ENCODE results near the gene PTPRZ1. TPM values are rescaled to one million over a fixed set of nuclear protein-coding genes. Genes with fewer than 3 reads are reported as not detected.
A peak's percentile ranks its signal among the peaks of the same experiment; 100 is the strongest.

The PTPRZ1 gene
- total RNA-seq, 1 experiment from 2014 or later: 0.58 TPM

GRCh38 chr7:121945480-121946236 lies 72.7 kb downstream of the PTPRZ1 start:
- no TSS peak for BruUV-seq (replicated peaks)
- Histone ChIP-seq H3K4me1 (ENCODE audit: insufficient read depth, low read length, poor library complexity, severe bottlenecking) (peaks cover 16% of the 10 kb centered on the region), H3K36me3 (ENCODE audit: insufficient read depth, low read length, poor library complexity, severe bottlenecking) (no peaks in the 10 kb centered on the region), H3K4me3 (ENCODE audit: low read depth, low read length, poor library complexity, severe bottlenecking) (no peak overlapping the region), H3K27ac (ENCODE audit: low read depth, low read length, poor library complexity, severe bottlenecking) (no peak overlapping the region), H3K9me3 (ENCODE audit: low read depth, low read length, poor library complexity, severe bottlenecking) (no peaks in the 10 kb centered on the region), H3K27me3 (replicated peaks; ENCODE audit: insufficient read depth, low read depth, low read length, poor library complexity) (peaks cover 5% of the 10 kb centered on the region)
- intact Hi-C loops (cut with micrococcal nuclease; ENCODE audit: unreplicated experiment): no loop called here
- DNase-seq (ENCODE audit: low spot score): peak; percentile 16
- ChIA-PET POLR2A (ENCODE audit: low non-redundant PET) (no interaction called here), CTCF (interaction anchor here (0.7 kb wide), 1 partner anchor 49 kb away, joined by 3 read pairs; no protein-coding TSS in a partner anchor)
- TF ChIP-seq EZH2 (IDR thresholded peaks at IDR 0.05; ENCODE audit: borderline replicate concordance, low read depth, low read length, poor library complexity, severe bottlenecking) (no peak), CTCF (conservative IDR thresholded peaks at IDR 0.05; ENCODE audit: low read depth, low read length) (no peak)

GRCh38 chr7:121953164-121953563 lies 80.2 kb downstream of the PTPRZ1 start:
- ChIA-PET CTCF (no interaction called here), POLR2A (ENCODE audit: low non-redundant PET) (no interaction called here)
- no peaks in the 10 kb centered on the region for H3K36me3 ChIP-seq (ENCODE audit: insufficient read depth, low read length, poor library complexity, severe bottlenecking)
- H3K27ac ChIP-seq (ENCODE audit: low read depth, low read length, poor library complexity, severe bottlenecking): no peak overlapping the region
- no peak overlapping the region for H3K4me3 ChIP-seq (ENCODE audit: low read depth, low read length, poor library complexity, severe bottlenecking)
- intact Hi-C loops (cut with micrococcal nuclease; ENCODE audit: unreplicated experiment): no loop called here
- no peak for DNase-seq (ENCODE audit: low spot score)
- no TSS peak for BruUV-seq (replicated peaks)
- peaks cover 12% of the 10 kb centered on the region for H3K27me3 ChIP-seq (replicated peaks; ENCODE audit: insufficient read depth, low read depth, low read length, poor library complexity)
- no peaks in the 10 kb centered on the region for H3K4me1 ChIP-seq (ENCODE audit: insufficient read depth, low read length, poor library complexity, severe bottlenecking)
- H3K9me3 ChIP-seq (ENCODE audit: low read depth, low read length, poor library complexity, severe bottlenecking): no peaks in the 10 kb centered on the region
- TF ChIP-seq EZH2 (IDR thresholded peaks at IDR 0.05; ENCODE audit: borderline replicate concordance, low read depth, low read length, poor library complexity, severe bottlenecking) (no peak), CTCF (conservative IDR thresholded peaks at IDR 0.05; ENCODE audit: low read depth, low read length) (no peak)

- intact Hi-C loops (cut with micrococcal nuclease; ENCODE audit: unreplicated experiment): no loop called here
- H3K27ac ChIP-seq (ENCODE audit: low read depth, low read length, poor library complexity, severe bottlenecking): no peak overlapping the region
- H3K36me3 ChIP-seq (ENCODE audit: insufficient read depth, low read length, poor library complexity, severe bottlenecking): no peaks in the 10 kb centered on the region
- ChIA-PET CTCF (no interaction called here), POLR2A (ENCODE audit: low non-redundant PET) (no interaction called here)
- no peak for DNase-seq (ENCODE audit: low spot score)
- H3K9me3 ChIP-seq (ENCODE audit: low read depth, low read length, poor library complexity, severe bottlenecking): no peaks in the 10 kb centered on the region
- no peaks in the 10 kb centered on the region for H3K4me1 ChIP-seq (ENCODE audit: insufficient read depth, low read length, poor library complexity, severe bottlenecking)
- H3K27me3 ChIP-seq (replicated peaks; ENCODE audit: insufficient read depth, low read depth, low read length, poor library complexity): peaks cover 11% of the 10 kb centered on the region
- TF ChIP-seq CTCF (conservative IDR thresholded peaks at IDR 0.05; ENCODE audit: low read depth, low read length) (no peak), EZH2 (IDR thresholded peaks at IDR 0.05; ENCODE audit: borderline replicate concordance, low read depth, low read length, poor library complexity, severe bottlenecking) (no peak)
- no TSS peak for BruUV-seq (replicated peaks)
- no peak overlapping the region for H3K4me3 ChIP-seq (ENCODE audit: low read depth, low read length, poor library complexity, severe bottlenecking)
Measured at GRCh38 chr7:121953601-121954000, 80.6 kb downstream of the PTPRZ1 start.

Measured in A673 (cell line).